Panc1 (cell line): ENCODE results near the gene GALNT14.

Experiments
- TF ChIP-seq, protein P1 (sequence below): fragments of 450-650 bp; IDR thresholded peaks from 2 replicates; pipeline ENCODE4 v1.5.1; 2017; ENCODE audit warnings: mild to moderate bottlenecking
- TF ChIP-seq, protein P2 (sequence below), 2 experiments: IDR thresholded peaks; 2 replicates each; pipeline ENCODE4 v1.6.1; 2011 to 2012; ENCODE audit warnings: low read depth in 2 of 2, control low read depth in 1 of 2, low read length in 1 of 2, mild to moderate bottlenecking in 1 of 2, moderate library complexity in 1 of 2; ENCODE audit not compliant: insufficient read depth in 1 of 2

DNA sequence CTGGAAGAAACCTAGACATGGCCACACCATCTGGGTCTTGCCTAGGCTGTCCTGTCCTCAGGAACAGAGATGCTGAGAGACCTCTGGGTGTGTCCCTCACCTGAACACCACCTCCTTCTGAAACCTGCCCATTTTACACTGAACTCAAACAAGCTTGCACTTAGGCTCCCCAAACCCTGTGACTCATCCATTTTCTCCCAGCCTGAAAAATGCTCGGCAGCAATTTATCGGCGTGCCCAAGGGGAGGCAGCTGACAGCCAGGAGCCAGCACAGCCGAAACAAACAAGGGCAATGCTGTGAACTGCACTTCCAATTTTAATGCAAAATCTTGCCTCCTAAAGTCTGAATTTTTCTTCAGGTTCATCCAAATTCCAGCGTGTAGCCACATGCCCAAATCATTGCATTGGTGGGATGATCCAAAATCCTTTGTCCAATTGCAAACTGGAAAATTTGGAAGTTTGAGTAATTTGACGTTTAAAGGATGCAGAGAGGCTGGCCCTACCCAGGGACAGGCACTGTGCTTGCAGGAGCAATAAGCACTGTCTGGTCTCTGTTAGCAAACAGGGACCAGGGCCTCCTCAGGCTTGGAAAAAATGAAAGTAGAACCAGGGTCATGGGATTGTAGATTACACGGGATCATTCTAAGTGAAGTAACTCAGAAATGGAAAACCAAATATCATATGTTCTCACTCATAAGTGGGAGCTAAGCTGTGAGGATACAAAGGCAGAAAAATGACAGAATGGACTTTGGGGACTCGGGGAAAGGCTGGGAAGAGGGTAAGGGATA lies 67.7 kb downstream of the GALNT14 start:
- TF ChIP-seq, protein P1, sequence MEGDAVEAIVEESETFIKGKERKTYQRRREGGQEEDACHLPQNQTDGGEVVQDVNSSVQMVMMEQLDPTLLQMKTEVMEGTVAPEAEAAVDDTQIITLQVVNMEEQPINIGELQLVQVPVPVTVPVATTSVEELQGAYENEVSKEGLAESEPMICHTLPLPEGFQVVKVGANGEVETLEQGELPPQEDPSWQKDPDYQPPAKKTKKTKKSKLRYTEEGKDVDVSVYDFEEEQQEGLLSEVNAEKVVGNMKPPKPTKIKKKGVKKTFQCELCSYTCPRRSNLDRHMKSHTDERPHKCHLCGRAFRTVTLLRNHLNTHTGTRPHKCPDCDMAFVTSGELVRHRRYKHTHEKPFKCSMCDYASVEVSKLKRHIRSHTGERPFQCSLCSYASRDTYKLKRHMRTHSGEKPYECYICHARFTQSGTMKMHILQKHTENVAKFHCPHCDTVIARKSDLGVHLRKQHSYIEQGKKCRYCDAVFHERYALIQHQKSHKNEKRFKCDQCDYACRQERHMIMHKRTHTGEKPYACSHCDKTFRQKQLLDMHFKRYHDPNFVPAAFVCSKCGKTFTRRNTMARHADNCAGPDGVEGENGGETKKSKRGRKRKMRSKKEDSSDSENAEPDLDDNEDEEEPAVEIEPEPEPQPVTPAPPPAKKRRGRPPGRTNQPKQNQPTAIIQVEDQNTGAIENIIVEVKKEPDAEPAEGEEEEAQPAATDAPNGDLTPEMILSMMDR: no peak
- TF ChIP-seq, protein P2, sequence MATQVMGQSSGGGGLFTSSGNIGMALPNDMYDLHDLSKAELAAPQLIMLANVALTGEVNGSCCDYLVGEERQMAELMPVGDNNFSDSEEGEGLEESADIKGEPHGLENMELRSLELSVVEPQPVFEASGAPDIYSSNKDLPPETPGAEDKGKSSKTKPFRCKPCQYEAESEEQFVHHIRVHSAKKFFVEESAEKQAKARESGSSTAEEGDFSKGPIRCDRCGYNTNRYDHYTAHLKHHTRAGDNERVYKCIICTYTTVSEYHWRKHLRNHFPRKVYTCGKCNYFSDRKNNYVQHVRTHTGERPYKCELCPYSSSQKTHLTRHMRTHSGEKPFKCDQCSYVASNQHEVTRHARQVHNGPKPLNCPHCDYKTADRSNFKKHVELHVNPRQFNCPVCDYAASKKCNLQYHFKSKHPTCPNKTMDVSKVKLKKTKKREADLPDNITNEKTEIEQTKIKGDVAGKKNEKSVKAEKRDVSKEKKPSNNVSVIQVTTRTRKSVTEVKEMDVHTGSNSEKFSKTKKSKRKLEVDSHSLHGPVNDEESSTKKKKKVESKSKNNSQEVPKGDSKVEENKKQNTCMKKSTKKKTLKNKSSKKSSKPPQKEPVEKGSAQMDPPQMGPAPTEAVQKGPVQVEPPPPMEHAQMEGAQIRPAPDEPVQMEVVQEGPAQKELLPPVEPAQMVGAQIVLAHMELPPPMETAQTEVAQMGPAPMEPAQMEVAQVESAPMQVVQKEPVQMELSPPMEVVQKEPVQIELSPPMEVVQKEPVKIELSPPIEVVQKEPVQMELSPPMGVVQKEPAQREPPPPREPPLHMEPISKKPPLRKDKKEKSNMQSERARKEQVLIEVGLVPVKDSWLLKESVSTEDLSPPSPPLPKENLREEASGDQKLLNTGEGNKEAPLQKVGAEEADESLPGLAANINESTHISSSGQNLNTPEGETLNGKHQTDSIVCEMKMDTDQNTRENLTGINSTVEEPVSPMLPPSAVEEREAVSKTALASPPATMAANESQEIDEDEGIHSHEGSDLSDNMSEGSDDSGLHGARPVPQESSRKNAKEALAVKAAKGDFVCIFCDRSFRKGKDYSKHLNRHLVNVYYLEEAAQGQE (IDR thresholded peaks at IDR 0.05; ENCODE audit: insufficient read depth in 1 of 2, low read depth in 2 of 2, low read length in 1 of 2): no peak
